ENCODE measurements around the gene GP1BB.

Gene GP1BB

DNA sequence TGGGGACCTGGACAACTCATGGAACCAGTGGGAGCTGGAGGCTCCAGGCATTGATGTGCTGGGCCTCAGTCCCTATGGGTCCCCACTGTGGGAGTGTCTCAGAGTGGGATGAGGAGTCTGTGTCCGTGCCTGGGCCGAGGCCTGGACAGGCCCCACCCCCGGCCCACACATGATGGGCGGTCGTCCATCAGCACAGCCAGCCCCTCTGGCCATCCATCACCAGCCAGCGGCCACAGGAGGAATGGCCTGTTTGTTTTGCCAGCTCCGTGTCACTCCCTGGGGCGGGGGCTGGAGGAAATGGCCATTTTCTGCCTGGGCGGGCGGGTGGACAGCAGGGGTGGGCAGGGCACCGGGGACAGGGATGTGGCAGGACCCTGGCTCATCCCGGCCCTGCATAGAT, 24.2 kb downstream of the GP1BB start:
- no peak for TF ChIP-seq EZH2 (IDR thresholded peaks at IDR 0.05; ENCODE audit: borderline replicate concordance, low read depth, low read length, severe bottlenecking)
- TF ChIP-seq, protein P1, sequence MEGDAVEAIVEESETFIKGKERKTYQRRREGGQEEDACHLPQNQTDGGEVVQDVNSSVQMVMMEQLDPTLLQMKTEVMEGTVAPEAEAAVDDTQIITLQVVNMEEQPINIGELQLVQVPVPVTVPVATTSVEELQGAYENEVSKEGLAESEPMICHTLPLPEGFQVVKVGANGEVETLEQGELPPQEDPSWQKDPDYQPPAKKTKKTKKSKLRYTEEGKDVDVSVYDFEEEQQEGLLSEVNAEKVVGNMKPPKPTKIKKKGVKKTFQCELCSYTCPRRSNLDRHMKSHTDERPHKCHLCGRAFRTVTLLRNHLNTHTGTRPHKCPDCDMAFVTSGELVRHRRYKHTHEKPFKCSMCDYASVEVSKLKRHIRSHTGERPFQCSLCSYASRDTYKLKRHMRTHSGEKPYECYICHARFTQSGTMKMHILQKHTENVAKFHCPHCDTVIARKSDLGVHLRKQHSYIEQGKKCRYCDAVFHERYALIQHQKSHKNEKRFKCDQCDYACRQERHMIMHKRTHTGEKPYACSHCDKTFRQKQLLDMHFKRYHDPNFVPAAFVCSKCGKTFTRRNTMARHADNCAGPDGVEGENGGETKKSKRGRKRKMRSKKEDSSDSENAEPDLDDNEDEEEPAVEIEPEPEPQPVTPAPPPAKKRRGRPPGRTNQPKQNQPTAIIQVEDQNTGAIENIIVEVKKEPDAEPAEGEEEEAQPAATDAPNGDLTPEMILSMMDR (IDR thresholded peaks at IDR 0.05; ENCODE audit: borderline replicate concordance, extremely low read depth, low read length, poor library complexity, severe bottlenecking): no peak

DNA sequence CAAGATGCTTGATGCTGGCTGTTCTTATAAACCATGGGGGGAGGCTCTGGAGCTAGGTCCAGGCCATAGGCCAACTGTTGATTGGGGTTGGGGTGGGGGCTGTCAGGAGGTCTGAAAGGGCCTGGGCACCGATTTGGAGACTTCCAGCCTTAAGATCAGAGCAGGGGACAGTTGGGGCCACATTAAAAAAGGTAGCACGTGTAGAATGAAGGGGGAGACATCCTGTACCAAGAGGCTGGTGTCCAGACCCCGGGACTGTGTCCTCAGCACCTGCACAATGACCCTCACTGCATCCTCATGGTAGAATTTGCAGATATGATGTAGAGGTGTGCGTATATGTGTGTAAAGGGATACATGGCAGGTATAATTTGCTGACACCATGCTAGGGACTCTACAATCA, 24.8 kb downstream of the GP1BB start:
- Histone ChIP-seq H3K9me3 (ENCODE audit: insufficient read depth, low read length, severe bottlenecking) (no peaks in the 10 kb centered on the region), H3K36me3 (ENCODE audit: insufficient read depth, low read length) (no peaks in the 10 kb centered on the region), H3K4me2 (ENCODE audit: insufficient read depth, low read length) (no peak overlapping the region), H4K20me1 (ENCODE audit: insufficient read depth, low read length) (no peaks in the 10 kb centered on the region; the same call in none of the 2 replicates), H3K27me3 (ENCODE audit: insufficient read depth, low read length, poor library complexity) (no peaks in the 10 kb centered on the region), H3K4me1 (ENCODE audit: insufficient read depth, low read length) (no peaks in the 10 kb centered on the region), H2AFZ (ENCODE audit: low read depth, low read length) (no peak overlapping the region), H3K4me3 (ENCODE audit: low read depth in 1 of 2, low read length in 2 of 2) (no peak overlapping the region), H3K79me2 (ENCODE audit: insufficient read depth, low read length) (no peaks in the 10 kb centered on the region), H3K9ac (ENCODE audit: low read depth, low read length) (no peak overlapping the region), H3K27ac (ENCODE audit: low read length) (no peak overlapping the region)
- no peak for TF ChIP-seq EZH2 (IDR thresholded peaks at IDR 0.05; ENCODE audit: borderline replicate concordance, low read depth, low read length, severe bottlenecking)
- TF ChIP-seq, protein P1 (IDR thresholded peaks at IDR 0.05; ENCODE audit: borderline replicate concordance, extremely low read depth, low read length, poor library complexity, severe bottlenecking): no peak
- ATAC-seq (ENCODE audit: insufficient read depth, low read depth): no peak
- no peak for DNase-seq

More for the DNA sequence above, 24.2 kb downstream of the GP1BB start:
- Histone ChIP-seq H2AFZ (ENCODE audit: low read depth, low read length) (no peak overlapping the region), H3K9me3 (ENCODE audit: insufficient read depth, low read length, severe bottlenecking) (no peaks in the 10 kb centered on the region), H3K79me2 (ENCODE audit: insufficient read depth, low read length) (no peaks in the 10 kb centered on the region), H3K9ac (ENCODE audit: low read depth, low read length) (no peak overlapping the region), H3K36me3 (ENCODE audit: insufficient read depth, low read length) (no peaks in the 10 kb centered on the region), H3K4me1 (ENCODE audit: insufficient read depth, low read length) (no peaks in the 10 kb centered on the region), H3K4me2 (ENCODE audit: insufficient read depth, low read length) (no peak overlapping the region), H3K4me3 (ENCODE audit: low read depth in 1 of 2, low read length in 2 of 2) (no peak overlapping the region), H3K27me3 (ENCODE audit: insufficient read depth, low read length, poor library complexity) (no peaks in the 10 kb centered on the region), H4K20me1 (ENCODE audit: insufficient read depth, low read length) (no peaks in the 10 kb centered on the region; the same call in none of the 2 replicates), H3K27ac (ENCODE audit: low read length) (no peak overlapping the region)
- ATAC-seq (ENCODE audit: insufficient read depth, low read depth) (no peak), DNase-seq (no peak)

DNA sequence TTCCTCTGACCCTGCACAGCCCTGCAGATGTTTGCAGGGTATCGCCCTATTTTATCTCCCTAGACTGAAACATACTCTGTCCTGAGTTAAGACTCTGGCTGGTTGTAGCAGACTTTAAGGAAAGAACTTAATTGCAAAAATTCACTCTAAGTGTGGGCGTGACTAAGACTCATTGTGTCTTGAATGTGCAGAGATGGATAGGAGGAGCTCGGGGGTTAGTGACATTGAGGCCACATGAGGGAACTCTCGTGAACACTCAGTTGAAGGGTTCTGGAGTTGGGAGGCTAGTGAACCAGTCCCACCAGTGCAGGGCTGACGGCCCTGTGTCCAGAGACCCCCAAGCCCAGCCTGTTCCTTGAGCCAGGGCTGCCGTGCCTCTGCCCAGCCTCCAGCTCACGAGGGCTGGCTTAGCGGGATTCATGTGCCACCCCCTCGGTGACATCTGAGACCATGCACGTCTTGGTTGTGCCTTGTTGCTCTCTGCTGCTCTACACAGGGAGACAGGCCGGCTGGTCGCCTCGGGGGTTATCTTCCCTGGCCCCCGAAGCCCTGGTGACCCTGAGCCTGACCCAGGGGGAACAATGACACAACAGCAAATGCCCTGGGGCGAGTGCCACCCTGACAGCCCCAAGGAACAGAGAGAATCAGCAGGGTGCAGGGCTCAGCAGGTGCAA, 25.8 kb downstream of the GP1BB start:
- Histone ChIP-seq H3K4me3 (ENCODE audit: low read depth in 1 of 2, low read length in 2 of 2) (no peak overlapping the region), H3K27me3 (ENCODE audit: insufficient read depth, low read length, poor library complexity) (no peaks in the 10 kb centered on the region), H3K4me1 (ENCODE audit: insufficient read depth, low read length) (no peaks in the 10 kb centered on the region), H3K27ac (ENCODE audit: low read length) (no peak overlapping the region), H3K36me3 (ENCODE audit: insufficient read depth, low read length) (no peaks in the 10 kb centered on the region), H3K79me2 (ENCODE audit: insufficient read depth, low read length) (no peaks in the 10 kb centered on the region), H2AFZ (ENCODE audit: low read depth, low read length) (no peak overlapping the region), H3K9ac (ENCODE audit: low read depth, low read length) (no peak overlapping the region), H4K20me1 (ENCODE audit: insufficient read depth, low read length) (peaks cover 4% of the 10 kb centered on the region), H3K4me2 (ENCODE audit: insufficient read depth, low read length) (no peak overlapping the region), H3K9me3 (ENCODE audit: insufficient read depth, low read length, severe bottlenecking) (no peaks in the 10 kb centered on the region)
- DNase-seq: no peak
- ATAC-seq (ENCODE audit: insufficient read depth, low read depth): no peak
- TF ChIP-seq EZH2 (IDR thresholded peaks at IDR 0.05; ENCODE audit: borderline replicate concordance, low read depth, low read length, severe bottlenecking): no peak
- TF ChIP-seq, protein P1 (IDR thresholded peaks at IDR 0.05; ENCODE audit: borderline replicate concordance, extremely low read depth, low read length, poor library complexity, severe bottlenecking): no peak

All from DND-41 (cell line).